Smooth muscle cell (in vitro differentiated cells): ENCODE data around the gene LTBP4. TPM values are rescaled to one million over a fixed set of nuclear protein-coding genes. Genes with fewer than 3 reads are reported as not detected.

Source experiments
- polyA plus RNA-seq: library from polyadenylated mRNA; unstranded; fragments of >200 nt; fragmentation: Nextera tagmentation; extraction: Ambion mirVana; gene quantifications from 2 replicates; pipeline ENCODE4 v1.2.1, GENCODE V29; 2016
- total RNA-seq: library from RNA; depleted of rRNA; stranded (reverse); fragments of >200 nt; gene quantifications from 2 replicates; pipeline ENCODE4 v1.2.3, GENCODE V29; 2014

LTBP4 gene
- total and polyA plus RNA-seq, 2 experiments from 2014 or later: 38.5 to 188 TPM

Other genes starting within 250 kb of the LTBP4 start
- not detected in 2 replicates for gene HIPK4, start 211.2 kb upstream of the LTBP4 start, total RNA-seq
- gene HIPK4, start 211.2 kb upstream of the LTBP4 start, polyA plus RNA-seq: 0.32 and 0.39 TPM in 2 replicates
- 3.3 and 4.4 TPM in 2 replicates for gene PRX, start 188.0 kb upstream of the LTBP4 start, total RNA-seq
- 2.9 and 3.9 TPM in 2 replicates for gene PRX, start 188.0 kb upstream of the LTBP4 start, polyA plus RNA-seq
- gene SERTAD1, start 175.4 kb upstream of the LTBP4 start, total RNA-seq: 44.0 and 44.9 TPM in 2 replicates
- 67.1 and 67.2 TPM in 2 replicates for gene SERTAD1, start 175.4 kb upstream of the LTBP4 start, polyA plus RNA-seq
- gene SERTAD3, start 157.0 kb upstream of the LTBP4 start, total RNA-seq: 40.4 and 43.1 TPM in 2 replicates
- gene SERTAD3, start 157.0 kb upstream of the LTBP4 start, polyA plus RNA-seq: 78.0 and 82.9 TPM in 2 replicates
- gene BLVRB, start 135.6 kb upstream of the LTBP4 start, total RNA-seq: 49.1 and 50.3 TPM in 2 replicates
- gene BLVRB, start 135.6 kb upstream of the LTBP4 start, polyA plus RNA-seq: 86.4 and 95.4 TPM in 2 replicates
- gene SPTBN4, start 134.4 kb upstream of the LTBP4 start, total RNA-seq: 0.45 and 1.0 TPM in 2 replicates
- 0.63 and 1.2 TPM in 2 replicates for gene SPTBN4, start 134.4 kb upstream of the LTBP4 start, polyA plus RNA-seq
- gene SHKBP1, start 24.5 kb upstream of the LTBP4 start, total RNA-seq: 38.8 and 40.9 TPM in 2 replicates
- 90.8 and 102 TPM in 2 replicates for gene SHKBP1, start 24.5 kb upstream of the LTBP4 start, polyA plus RNA-seq
- gene NUMBL, start 89.3 kb downstream of the LTBP4 start, total RNA-seq: 30.5 and 53.6 TPM in 2 replicates
- 56.9 and 73.0 TPM in 2 replicates for gene NUMBL, start 89.3 kb downstream of the LTBP4 start, polyA plus RNA-seq
- gene COQ8B, start 115.5 kb downstream of the LTBP4 start, total RNA-seq: 17.7 and 26.0 TPM in 2 replicates
- 20.7 and 21.2 TPM in 2 replicates for gene COQ8B, start 115.5 kb downstream of the LTBP4 start, polyA plus RNA-seq
- gene ITPKC, start 115.7 kb downstream of the LTBP4 start, total RNA-seq: 22.0 and 24.1 TPM in 2 replicates
- gene ITPKC, start 115.7 kb downstream of the LTBP4 start, polyA plus RNA-seq: 25.0 and 31.9 TPM in 2 replicates
- 2.0 and 2.9 TPM in 2 replicates for gene ACTMAP, start 149.1 kb downstream of the LTBP4 start, total RNA-seq
- gene ACTMAP, start 149.1 kb downstream of the LTBP4 start, polyA plus RNA-seq: 8.6 and 8.7 TPM in 2 replicates
- gene SNRPA, start 149.8 kb downstream of the LTBP4 start, total RNA-seq: 30.3 and 39.3 TPM in 2 replicates
- 87.7 TPM in 2 replicates for gene SNRPA, start 149.8 kb downstream of the LTBP4 start, polyA plus RNA-seq
- gene MIA, start 174.2 kb downstream of the LTBP4 start, total RNA-seq: 3.8 TPM in 1 of 2 replicates, not detected in the other
- 2.4 and 4.0 TPM in 2 replicates for gene MIA, start 174.2 kb downstream of the LTBP4 start, polyA plus RNA-seq
- gene RAB4B, start 176.9 kb downstream of the LTBP4 start, total RNA-seq: 10.6 and 12.1 TPM in 2 replicates
- gene RAB4B, start 176.9 kb downstream of the LTBP4 start, polyA plus RNA-seq: 39.5 and 43.5 TPM in 2 replicates
- gene EGLN2, start 197.8 kb downstream of the LTBP4 start, total RNA-seq: 25.1 and 26.7 TPM in 2 replicates
- gene EGLN2, start 197.8 kb downstream of the LTBP4 start, polyA plus RNA-seq: 77.1 and 90.5 TPM in 2 replicates
- not detected in 2 replicates for gene CYP2A6, start 249.1 kb downstream of the LTBP4 start, total RNA-seq
- gene CYP2A6, start 249.1 kb downstream of the LTBP4 start, polyA plus RNA-seq: not detected in 2 replicates